OCI-LY7 (cell line): Measurements from ENCODE around the gene MEAK7. TPM values are rescaled to one million over a fixed set of nuclear protein-coding genes. Genes with fewer than 3 reads are reported as not detected.

Experiments used
- BruUV-seq: library from RNA; stranded (reverse); fragments of 400-500 nt; replicated peaks from 2 replicates; lab custom pipeline; 2021; lab: Mats Ljungman, UMichigan
- CTCF ChIA-PET: fragments of 300-600 bp; sonication (Branson Sonifier 250); formaldehyde crosslinking; loops from one replicate; lab custom pipeline; 2022; ENCODE audit warnings: antibody characterized with exemption; ENCODE audit not compliant: unreplicated experiment; lab: Charles Lee
- POLR2A ChIA-PET: fragments of 300-600 bp; sonication (Branson Sonifier 250); formaldehyde crosslinking; loops from one replicate; lab custom pipeline; 2022; ENCODE audit warnings: antibody characterized with exemption; lab: Charles Lee
- DNase-seq: peaks from one replicate; pipeline ENCODE4 v3.0.0-alpha.2; 2015; ENCODE audit warnings: low spot score
- H2AFZ ChIP-seq: fragments of 200-600 bp; sonication (generic), shearing (Covaris generic); 2 replicates; pipeline ENCODE4 v1.6.1; 2014; ENCODE audit warnings: mild to moderate bottlenecking, antibody characterized with exemption, low read length, moderate library complexity
- H3K27ac ChIP-seq: fragments of 200-600 bp; sonication (generic); 2 replicates; pipeline ENCODE4 v1.5.1; 2014; ENCODE audit warnings: mixed run types, low read depth, mild to moderate bottlenecking, moderate library complexity, low read length, inconsistent platforms; ENCODE audit not compliant: poor library complexity, severe bottlenecking
- H3K36me3 ChIP-seq: fragments of 200-600 bp; sonication (generic); 2 replicates; pipeline ENCODE4 v1.6.1; 2014; ENCODE audit warnings: mild to moderate bottlenecking, antibody characterized with exemption, low read length, moderate library complexity, mixed read lengths; ENCODE audit not compliant: insufficient read depth
- H3K4me1 ChIP-seq: fragments of 200-600 bp; sonication (generic); 2 replicates; pipeline ENCODE4 v1.5.1; 2014; ENCODE audit warnings: mild to moderate bottlenecking, low read length; ENCODE audit not compliant: insufficient read depth, poor library complexity, severe bottlenecking
- H3K4me2 ChIP-seq: fragments of 200-600 bp; sonication (generic); 2 replicates; pipeline ENCODE4 v1.6.1; 2014; ENCODE audit warnings: mild to moderate bottlenecking, low read length
- H3K4me3 ChIP-seq: fragments of 200-600 bp; sonication (generic); 2 replicates; pipeline ENCODE4 v1.5.1; 2014; ENCODE audit warnings: mild to moderate bottlenecking, low read depth, low read length; ENCODE audit not compliant: poor library complexity, severe bottlenecking
- H3K79me2 ChIP-seq: fragments of 200-600 bp; sonication (generic); 2 replicates; pipeline ENCODE4 v1.6.1; 2016; ENCODE audit warnings: low read depth, mild to moderate bottlenecking, low read length, moderate library complexity, mixed read lengths; ENCODE audit not compliant: insufficient read depth
- H3K9me2 ChIP-seq: fragments of 200-600 bp; sonication (generic); 2 replicates; pipeline ENCODE4 v1.6.1; 2016; ENCODE audit warnings: mild to moderate bottlenecking, low read length, mixed read lengths; ENCODE audit not compliant: insufficient read depth
- H3K9me3 ChIP-seq: fragments of 200-600 bp; sonication (generic); 2 replicates; pipeline ENCODE4 v1.6.1; 2014; ENCODE audit warnings: mild to moderate bottlenecking, mixed run types, low read length, mixed read lengths
- H4K20me1 ChIP-seq: fragments of 200-600 bp; sonication (generic); 2 replicates; pipeline ENCODE4 v1.6.1; 2014; ENCODE audit warnings: mild to moderate bottlenecking, antibody characterized with exemption, low read length, moderate library complexity, mixed read lengths; ENCODE audit not compliant: insufficient read depth
- CTCF ChIP-seq: fragments of 200-600 bp; sonication (generic); conservative IDR thresholded peaks from 2 replicates; pipeline ENCODE4 v1.5.1; 2014; ENCODE audit warnings: mild to moderate bottlenecking, antibody characterized with exemption, low read length, moderate library complexity, mixed read lengths
- EZH2phosphoT487 ChIP-seq: fragments of 200-600 bp; sonication (generic); IDR thresholded peaks from 2 replicates; pipeline ENCODE4 v1.6.1; 2018; ENCODE audit warnings: low read depth, borderline replicate concordance, mild to moderate bottlenecking, mixed run types, antibody characterized with exemption, low read length, moderate library complexity, mixed read lengths
- intact Hi-C: fragments of 100-400 bp; cut with micrococcal nuclease; formaldehyde crosslinking; loops from one replicate; pipeline ENCODE4 v1.10.0; 2022; ENCODE audit not compliant: unreplicated experiment
- total RNA-seq, 2 experiments: library from RNA; depleted of rRNA in 1 of 2; stranded (reverse); fragments of >200 nt in 1 of 2; shearing (Covaris generic) in 1 of 2; gene quantifications; 2 replicates each; pipeline ENCODE4 v1.2.3, GENCODE V29; 2014 to 2022

The MEAK7 gene
- total RNA-seq, 2 experiments from 2014 or later = 12.0 to 20.5 TPM

- intact Hi-C loops = no loop called here
- H3K4me3 ChIP-seq = peak overlapping the region; percentile 83
- peaks cover 44% of the 10 kb centered on the region for H3K4me1 ChIP-seq
- H4K20me1 ChIP-seq = no peaks in the 10 kb centered on the region
- DNase-seq = no peak
- peak overlapping the region; percentile 86 for H2AFZ ChIP-seq
- peaks cover 6% of the 10 kb centered on the region; the same call in 1 of the 2 replicates for H3K79me2 ChIP-seq
- no peaks in the 10 kb centered on the region for H3K36me3 ChIP-seq
- H3K9me3 ChIP-seq = no peaks in the 10 kb centered on the region
- ChIA-PET POLR2A (interaction anchor here (0.6 kb wide), 1 partner anchor 62 kb away, joined by 6 read pairs; no protein-coding TSS in a partner anchor), CTCF (interaction anchor here (1.1 kb wide), 1 partner anchor 10 kb away, joined by 3 read pairs; no protein-coding TSS in a partner anchor)
- TF ChIP-seq CTCF (no peak), EZH2phosphoT487 (no peak)
- no peak overlapping the region for H3K27ac ChIP-seq
- BruUV-seq = no TSS peak
- H3K9me2 ChIP-seq = no peaks in the 10 kb centered on the region
- peak overlapping the region; percentile 95 for H3K4me2 ChIP-seq
Observed at GRCh38 chr16:84503751-84504395, 586 bp downstream of the MEAK7 start.

- intact Hi-C loops = no loop called here
- no peak overlapping the region for H3K4me3 ChIP-seq
- peaks cover 31% of the 10 kb centered on the region for H3K4me1 ChIP-seq
- H3K4me2 ChIP-seq = no peak overlapping the region
- no peak for DNase-seq
- ChIA-PET CTCF (no interaction called here), POLR2A (interaction anchor here (0.5 kb wide), 1 partner anchor 13 kb away, joined by 6 read pairs; no protein-coding TSS in a partner anchor)
- H2AFZ ChIP-seq = no peak overlapping the region
- H3K27ac ChIP-seq = no peak overlapping the region
- peaks cover 6% of the 10 kb centered on the region; the same call in 1 of the 2 replicates for H3K79me2 ChIP-seq
- no peak for TF ChIP-seq CTCF
- no peak for TF ChIP-seq EZH2phosphoT487
- no peaks in the 10 kb centered on the region for H3K9me2 ChIP-seq
- no TSS peak for BruUV-seq
- no peaks in the 10 kb centered on the region for H4K20me1 ChIP-seq
- H3K36me3 ChIP-seq = no peaks in the 10 kb centered on the region
- no peaks in the 10 kb centered on the region for H3K9me3 ChIP-seq
Observed at GRCh38 chr16:84502581-84502980, 1.9 kb downstream of the MEAK7 start.

- intact Hi-C loops = no loop called here
- Histone ChIP-seq H4K20me1 (no peaks in the 10 kb centered on the region), H3K79me2 (peaks cover 6% of the 10 kb centered on the region; the same call in 1 of the 2 replicates), H3K36me3 (no peaks in the 10 kb centered on the region), H3K9me3 (no peaks in the 10 kb centered on the region), H3K4me1 (peaks cover 26% of the 10 kb centered on the region), H3K4me3 (no peak overlapping the region), H2AFZ (no peak overlapping the region), H3K4me2 (no peak overlapping the region), H3K9me2 (no peaks in the 10 kb centered on the region), H3K27ac (no peak overlapping the region)
- BruUV-seq = no TSS peak
- CTCF ChIA-PET = no interaction called here
- DNase-seq = no peak
- no peak for TF ChIP-seq EZH2phosphoT487
- no peak for TF ChIP-seq CTCF
- POLR2A ChIA-PET = no interaction called here
Observed at GRCh38 chr16:84502075-84502474, 2.4 kb downstream of the MEAK7 start.
